PC-9 (cell line): ENCODE measurements around the gene STOX1. TPM values are rescaled to one million over a fixed set of nuclear protein-coding genes. Genes with fewer than 3 reads are reported as not detected.
"Not testable (repeated sequence)": the region's sequence is repeated elsewhere in the genome, so short reads cannot be mapped to it uniquely, and the experiment has no call there.

Experiments used
- BruUV-seq: library from RNA; stranded (reverse); fragments of 400-500 nt; replicated peaks from 2 replicates; lab custom pipeline; 2021; lab: Mats Ljungman, UMichigan
- CTCF ChIA-PET: fragments of 300-600 bp; sonication (Branson Sonifier 250); formaldehyde crosslinking; loops from one replicate; lab custom pipeline; 2022; ENCODE audit warnings: antibody characterized with exemption; lab: Charles Lee
- POLR2A ChIA-PET: fragments of 300-600 bp; sonication (Branson Sonifier 250); formaldehyde crosslinking; loops from one replicate; lab custom pipeline; 2022; ENCODE audit warnings: antibody characterized with exemption; ENCODE audit not compliant: unreplicated experiment; lab: Charles Lee
- DNase-seq, 2 experiments: peaks; one replicate each; pipeline versions ENCODE4 v3.0.0 to v3.0.0-alpha.2; 2015 to 2022; ENCODE audit warnings: mixed read lengths in 1 of 2
- H2AFZ ChIP-seq: fragments of 200-600 bp; sonication (generic); 2 replicates; pipeline ENCODE4 v1.8.1; 2017; ENCODE audit warnings: antibody characterized with exemption
- H3F3A ChIP-seq: fragments of 200-600 bp; sonication (generic); 2 replicates; pipeline ENCODE4 v1.8.1; 2017; ENCODE audit warnings: antibody characterized with exemption, mild to moderate bottlenecking, low read depth; ENCODE audit not compliant: insufficient read depth
- H3K27ac ChIP-seq: fragments of 200-600 bp; sonication (generic); 2 replicates; pipeline ENCODE4 v1.6.1; 2016; ENCODE audit warnings: mixed run types
- H3K27me3 ChIP-seq: fragments of 200-600 bp; sonication (generic); 2 replicates; pipeline ENCODE4 v1.6.1; 2016; ENCODE audit warnings: low read depth, mixed run types; ENCODE audit not compliant: insufficient read depth
- H3K36me3 ChIP-seq: fragments of 200-600 bp; sonication (generic); 2 replicates; pipeline ENCODE4 v1.6.1; 2016; ENCODE audit warnings: low read depth, mixed run types
- H3K4me1 ChIP-seq: fragments of 200-600 bp; sonication (generic); replicated peaks from 2 replicates; pipeline ENCODE4 v1.6.1; 2016; ENCODE audit warnings: mixed run types; ENCODE audit not compliant: insufficient read depth
- H3K4me2 ChIP-seq: fragments of 200-600 bp; sonication (generic); 2 replicates; pipeline ENCODE4 v1.6.1; 2017; ENCODE audit warnings: mixed run types
- H3K4me3 ChIP-seq: fragments of 200-600 bp; sonication (generic); 2 replicates; pipeline ENCODE4 v1.6.1; 2016; ENCODE audit warnings: mixed run types
- H3K79me2 ChIP-seq: fragments of 200-600 bp; sonication (generic); 2 replicates; pipeline ENCODE4 v1.6.1; 2017; ENCODE audit warnings: low read depth, mixed run types
- H3K9me2 ChIP-seq: fragments of 200-600 bp; sonication (generic); 2 replicates; pipeline ENCODE4 v1.8.1; 2017; ENCODE audit warnings: mild to moderate bottlenecking; ENCODE audit not compliant: insufficient read depth
- H3K9me3 ChIP-seq: fragments of 200-600 bp; sonication (generic); 2 replicates; pipeline ENCODE4 v1.8.1; 2016; ENCODE audit warnings: low read depth; ENCODE audit not compliant: insufficient read depth
- H4K20me1 ChIP-seq: fragments of 200-600 bp; sonication (generic); 2 replicates; pipeline ENCODE4 v1.8.1; 2017; ENCODE audit not compliant: insufficient read depth
- CTCF ChIP-seq: fragments of 200-600 bp; sonication (generic); conservative IDR thresholded peaks from 2 replicates; pipeline ENCODE4 v1.6.1; 2017; ENCODE audit warnings: mixed run types, antibody characterized with exemption, mild to moderate bottlenecking, moderate library complexity
- EZH2 ChIP-seq: fragments of 200-600 bp; sonication (generic); IDR thresholded peaks from 2 replicates; pipeline ENCODE4 v1.8.0; 2017; ENCODE audit warnings: antibody characterized with exemption, low read depth
- intact Hi-C: fragments of 100-400 bp; cut with micrococcal nuclease; formaldehyde crosslinking; loops from one replicate; pipeline ENCODE4 v1.10.0; 2022; ENCODE audit not compliant: unreplicated experiment
- total RNA-seq: library from RNA; stranded (reverse); gene quantifications from 2 replicates; pipeline ENCODE4 v1.2.3, GENCODE V29; 2021

The STOX1 gene
- total RNA-seq, 1 experiment from 2014 or later, result 4.4 TPM

DNA sequence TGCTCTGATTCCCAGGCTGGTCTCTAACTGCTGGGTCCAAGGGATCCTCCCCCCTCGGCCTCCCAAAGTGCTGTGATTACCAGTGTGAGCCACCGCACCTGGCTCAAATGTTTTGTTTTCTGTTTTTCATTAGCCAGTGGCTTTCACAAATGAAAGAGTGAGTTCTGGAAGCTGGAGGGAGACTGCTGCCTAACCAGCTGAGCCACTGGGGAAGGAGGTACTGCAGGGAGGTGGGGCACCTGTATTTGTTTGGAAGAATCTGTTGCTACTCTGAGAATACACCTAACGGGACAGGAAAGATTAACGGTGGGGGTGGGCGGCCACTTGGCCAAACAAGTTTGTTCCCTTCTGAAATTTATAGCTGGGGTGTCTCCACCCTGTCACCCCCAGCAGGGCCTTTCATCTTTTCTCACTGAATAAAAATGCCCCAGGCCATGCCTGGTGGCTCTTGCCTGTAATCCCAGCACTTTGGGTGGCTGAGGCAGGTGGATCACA lies 4.7 kb downstream of the STOX1 start:
- Histone ChIP-seq H3K4me2 (no peak overlapping the region), H4K20me1 (no peaks in the 10 kb centered on the region), H3F3A (no peaks in the 10 kb centered on the region; the same call in 1 of the 2 replicates), H3K27me3 (no peaks in the 10 kb centered on the region), H3K9me2 (no peaks in the 10 kb centered on the region), H2AFZ (no peak overlapping the region), H3K4me3 (no peak overlapping the region), H3K4me1 (0 out of 2 replicates have a peak, but pooled peaks cover 7% of the 10 kb centered on the region), H3K36me3 (no peaks in the 10 kb centered on the region), H3K79me2 (no peaks in the 10 kb centered on the region), H3K27ac (no peak overlapping the region), H3K9me3 (no peaks in the 10 kb centered on the region)
- intact Hi-C loops, result no loop called here
- BruUV-seq, result no TSS peak
- ChIA-PET POLR2A (no interaction called here), CTCF (interaction anchor here (0.6 kb wide), 1 partner anchor 826 kb away, joined by 3 read pairs; no protein-coding TSS in a partner anchor)
- DNase-seq, result peak in 1 of 2 experiments; percentile 27
- TF ChIP-seq CTCF (no peak), EZH2 (no peak)

DNA sequence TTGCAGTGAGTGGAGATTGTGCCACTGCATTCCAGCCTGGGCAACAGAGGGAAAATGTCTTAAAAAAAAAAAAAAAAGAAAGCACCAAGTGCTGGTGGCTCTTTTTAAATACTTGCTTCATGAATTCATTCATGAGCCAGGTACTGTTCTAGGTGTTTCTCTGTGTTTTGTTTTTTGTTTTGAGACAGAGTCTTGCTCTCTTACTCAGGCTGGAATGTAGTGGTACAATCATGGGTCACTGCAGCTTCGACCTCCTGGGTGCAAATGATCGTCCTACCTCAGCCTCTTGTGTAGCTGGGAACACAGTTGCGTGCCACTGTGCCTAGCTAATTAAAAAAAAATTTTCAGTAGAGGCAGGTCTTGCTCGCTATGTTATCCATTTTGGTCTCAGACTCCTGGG lies 5.3 kb downstream of the STOX1 start:
- H3K4me3 ChIP-seq, result no peak overlapping the region
- no peaks in the 10 kb centered on the region for H3K36me3 ChIP-seq
- CTCF ChIA-PET, result no interaction called here
- no peaks in the 10 kb centered on the region for H4K20me1 ChIP-seq
- no TSS peak for BruUV-seq
- no peaks in the 10 kb centered on the region for H3K27me3 ChIP-seq
- DNase-seq, result no peak
- H3K79me2 ChIP-seq, result no peaks in the 10 kb centered on the region
- H2AFZ ChIP-seq, result no peak overlapping the region
- no peaks in the 10 kb centered on the region for H3F3A ChIP-seq
- intact Hi-C loops, result no loop called here
- POLR2A ChIA-PET, result no interaction called here
- no peak for TF ChIP-seq CTCF
- no peak for TF ChIP-seq EZH2
- H3K4me2 ChIP-seq, result no peak overlapping the region
- no peak overlapping the region for H3K27ac ChIP-seq
- H3K9me3 ChIP-seq, result no peaks in the 10 kb centered on the region
- H3K9me2 ChIP-seq, result no peaks in the 10 kb centered on the region
- 0 out of 2 replicates have a peak, but pooled peaks cover 7% of the 10 kb centered on the region for H3K4me1 ChIP-seq

- no peak overlapping the region for H3K4me2 ChIP-seq
- no peak for TF ChIP-seq CTCF
- TF ChIP-seq EZH2, result no peak
- DNase-seq, result no peak
- H3K4me3 ChIP-seq, result no peak overlapping the region
- H2AFZ ChIP-seq, result no peak overlapping the region
- H3K9me3 ChIP-seq, result no peaks in the 10 kb centered on the region
- CTCF ChIA-PET, result interaction anchor here (0.6 to 0.7 kb wide), 2 partner anchors 17 to 165 kb away, joined by 6 to 7 read pairs; no protein-coding TSS in a partner anchor
- no TSS peak for BruUV-seq
- H3K27ac ChIP-seq, result no peak overlapping the region
- H3K9me2 ChIP-seq, result no peaks in the 10 kb centered on the region
- H4K20me1 ChIP-seq, result no peaks in the 10 kb centered on the region
- no peaks in the 10 kb centered on the region for H3K4me1 ChIP-seq
- H3F3A ChIP-seq, result no peaks in the 10 kb centered on the region
- H3K27me3 ChIP-seq, result no peaks in the 10 kb centered on the region
- POLR2A ChIA-PET, result interaction anchor here (0.5 kb wide), 1 partner anchor 46 kb away, joined by 3 read pairs; no protein-coding TSS in a partner anchor
- no peaks in the 10 kb centered on the region for H3K36me3 ChIP-seq
- no peaks in the 10 kb centered on the region for H3K79me2 ChIP-seq
- intact Hi-C loops, result no loop called here
These were observed 10.4 kb downstream of the STOX1 start for GRCh38 chr10:68837626-68838322.

DNA sequence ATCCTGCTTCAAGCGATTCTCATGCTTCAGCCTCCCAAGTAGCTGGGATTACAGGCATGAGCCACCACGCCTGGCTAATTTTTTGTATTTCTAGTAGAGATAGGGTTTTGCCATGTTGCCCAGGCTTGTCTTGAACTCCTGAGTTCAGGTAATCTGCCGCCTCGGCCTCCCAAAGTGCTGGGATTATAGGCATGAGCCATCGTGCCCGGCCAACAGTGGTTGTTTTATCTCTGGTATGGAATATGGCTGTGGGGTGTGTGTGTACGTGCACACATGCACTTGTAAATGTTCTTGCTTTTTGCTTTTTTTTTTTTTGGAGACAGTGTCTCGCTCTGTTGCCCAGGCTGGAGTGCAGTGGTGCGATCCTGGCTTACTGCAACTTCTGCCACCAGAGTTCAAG lies 13.3 kb downstream of the STOX1 start:
- H3K36me3 ChIP-seq, H3K4me3 ChIP-seq, POLR2A ChIA-PET, H3K27ac ChIP-seq, BruUV-seq, H3F3A ChIP-seq, intact Hi-C loops, H3K79me2 ChIP-seq, H3K27me3 ChIP-seq, DNase-seq, H3K9me2 ChIP-seq, H3K9me3 ChIP-seq, H4K20me1 ChIP-seq, H3K4me1 ChIP-seq, H2AFZ ChIP-seq, CTCF ChIA-PET, H3K4me2 ChIP-seq: not testable (repeated sequence)
